IPS DF 4.7 (cell line): ENCODE measurements around the gene GATA5.

Experiments used
- DNase-seq: peaks from one replicate; pipeline ENCODE4 v3.0.0-alpha.2; 2013; ENCODE audit warnings: low spot score; ENCODE audit errors: extremely low read depth

The GATA5 gene

DNA sequence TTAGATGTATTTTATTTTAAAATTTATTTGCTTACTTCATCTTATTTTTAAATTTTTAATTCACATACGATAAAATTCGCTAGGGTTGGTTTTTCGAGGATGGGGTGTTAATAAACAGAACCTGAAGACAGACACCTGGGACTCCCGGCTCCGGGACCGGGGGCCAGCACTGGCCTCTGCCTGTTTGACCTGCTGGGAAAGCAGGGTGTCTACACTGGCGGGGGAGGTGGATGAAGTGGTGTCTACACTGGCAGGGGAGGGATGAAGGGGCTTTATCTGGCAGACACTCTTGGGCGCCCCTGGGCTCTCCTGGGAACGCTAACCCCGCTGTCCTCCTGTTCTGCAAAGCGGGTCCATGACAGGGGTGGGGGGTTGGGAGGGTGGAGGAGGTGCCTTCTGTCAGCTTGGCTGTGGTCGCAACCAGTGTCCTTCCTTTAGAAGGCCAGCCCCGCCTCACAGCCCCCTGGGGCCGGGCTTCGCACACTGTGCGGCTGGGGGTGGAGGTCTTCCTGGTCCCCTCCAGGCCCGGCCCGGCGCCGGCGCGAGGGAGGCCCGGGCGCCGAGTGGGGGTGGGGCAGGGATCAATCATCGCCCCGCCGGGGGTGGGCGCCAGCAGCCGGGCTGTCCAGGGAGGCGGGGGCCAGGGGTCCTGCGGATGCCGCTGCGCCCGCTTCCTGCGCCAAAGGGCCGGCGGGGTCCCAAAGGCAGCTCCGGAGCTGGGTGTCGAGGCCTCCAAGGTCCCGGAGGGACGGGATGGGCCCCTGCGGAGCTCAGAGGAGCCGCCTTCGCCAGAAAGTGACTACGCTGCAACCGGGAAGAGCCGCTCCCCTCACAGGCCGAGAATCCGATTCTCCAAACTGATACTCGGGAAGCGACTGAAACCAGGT is 1.8 kb downstream of the GATA5 start:
- no peak for DNase-seq

DNA sequence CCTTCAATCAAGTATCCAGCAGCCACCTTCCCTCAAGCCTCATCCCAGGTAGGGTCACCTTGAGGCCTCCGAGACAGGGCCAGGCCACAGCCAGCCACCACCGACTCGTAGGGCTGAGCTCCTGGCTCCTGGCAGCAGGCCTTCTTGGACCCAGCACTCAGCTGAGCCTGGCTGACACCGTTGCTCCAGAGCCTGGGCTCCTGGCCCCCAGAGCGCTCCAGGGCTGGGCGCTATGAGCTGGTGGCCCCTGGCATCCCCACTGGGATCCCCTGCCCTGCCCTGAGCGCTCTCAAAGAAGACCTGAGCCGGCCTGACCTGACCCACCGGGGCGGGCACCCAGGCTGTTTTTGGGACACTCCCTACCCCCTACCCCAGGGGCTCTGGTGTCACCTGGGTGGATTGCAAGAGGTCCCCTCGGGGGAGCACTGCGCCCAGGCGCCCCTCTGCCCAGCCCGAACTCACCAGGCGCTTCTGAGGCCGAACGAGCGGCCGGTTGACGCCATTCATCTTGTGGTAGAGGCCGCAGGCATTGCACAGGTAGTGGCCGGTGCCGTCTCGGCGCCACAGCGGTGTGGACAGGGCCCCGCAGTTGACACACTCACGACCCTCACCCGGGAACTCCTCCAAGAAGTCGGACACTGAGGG is 2.7 kb downstream of the GATA5 start:
- DNase-seq: no peak

DNA sequence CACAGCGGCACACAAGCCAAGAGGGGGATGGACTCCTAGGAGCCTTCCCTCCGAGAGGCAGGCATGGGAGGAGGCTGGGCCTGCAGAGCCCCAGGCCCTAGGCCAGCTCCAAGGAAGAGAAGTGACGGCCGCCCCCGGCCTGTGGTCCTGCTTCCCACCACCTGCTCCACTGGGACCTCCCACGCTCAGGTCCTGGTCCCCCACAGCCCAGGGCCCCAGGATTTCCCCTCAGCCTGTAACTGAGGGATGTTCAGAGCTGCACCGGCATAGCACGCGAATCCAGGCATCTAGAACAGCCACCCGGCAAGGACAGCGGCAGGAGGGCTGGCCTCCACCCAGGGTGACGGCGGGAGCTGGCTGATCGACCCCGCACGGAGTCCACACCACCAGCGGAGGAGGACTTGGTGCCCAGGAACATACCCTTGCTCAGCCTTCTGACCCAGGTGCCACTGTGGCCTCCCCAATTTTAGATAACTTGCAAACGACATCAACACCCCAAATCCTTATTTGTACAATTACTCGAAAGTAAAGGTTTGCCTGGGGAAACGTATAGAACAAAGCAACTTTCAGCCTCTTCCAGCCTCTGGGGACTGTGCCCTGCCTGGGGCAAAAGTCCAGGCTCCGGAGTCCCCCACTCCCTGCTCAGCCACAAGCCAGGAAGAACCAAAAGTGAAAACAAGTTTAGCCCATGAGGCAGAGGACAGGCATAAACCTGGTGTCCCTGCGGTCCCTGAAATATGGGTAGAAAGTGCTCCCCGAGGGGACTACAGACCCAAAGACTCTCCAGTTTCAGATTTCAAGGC is 3.5 kb downstream of the GATA5 start:
- no peak for DNase-seq

DNA sequence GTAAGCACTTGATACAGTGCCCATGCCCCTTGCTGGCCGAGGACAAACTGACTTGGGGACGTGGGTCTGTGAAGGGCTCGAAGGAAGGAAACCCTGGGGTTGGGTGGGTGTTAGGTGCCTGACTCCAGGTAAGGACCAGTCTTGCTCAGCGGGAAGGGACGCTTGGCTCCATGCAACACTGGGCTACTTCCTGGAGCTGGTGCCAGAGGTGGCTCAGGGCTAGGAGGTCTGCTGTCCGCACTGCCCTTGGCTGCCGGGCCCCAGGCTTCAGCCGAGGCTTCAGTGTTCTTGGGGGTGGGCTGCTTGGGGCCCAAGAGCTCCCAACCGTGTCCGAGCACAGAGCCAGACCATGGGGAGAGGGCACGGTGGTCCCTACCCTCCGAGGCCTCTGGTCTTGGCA is 5.3 kb downstream of the GATA5 start:
- no peak for DNase-seq

DNA sequence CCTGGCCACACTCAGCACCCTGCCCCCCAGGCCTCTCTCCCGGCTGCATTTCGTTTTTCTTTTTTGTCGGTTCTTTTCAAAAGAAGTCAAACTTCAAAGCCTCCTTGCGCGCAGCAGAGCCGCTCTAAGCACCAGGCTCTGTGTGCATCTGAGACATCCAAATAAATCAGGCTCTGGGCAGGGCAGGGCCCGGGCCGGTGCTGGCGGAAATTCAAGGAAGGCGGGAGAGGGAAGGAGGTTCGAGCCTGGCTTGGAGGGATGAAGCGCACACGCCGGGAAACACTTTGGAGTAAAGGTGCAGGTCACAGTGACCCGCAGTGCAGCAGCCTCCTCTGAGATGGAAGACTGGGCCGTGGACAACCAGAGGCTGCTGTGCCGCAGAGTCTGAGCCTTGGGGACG is 5.8 kb downstream of the GATA5 start:
- no peak for DNase-seq

DNA sequence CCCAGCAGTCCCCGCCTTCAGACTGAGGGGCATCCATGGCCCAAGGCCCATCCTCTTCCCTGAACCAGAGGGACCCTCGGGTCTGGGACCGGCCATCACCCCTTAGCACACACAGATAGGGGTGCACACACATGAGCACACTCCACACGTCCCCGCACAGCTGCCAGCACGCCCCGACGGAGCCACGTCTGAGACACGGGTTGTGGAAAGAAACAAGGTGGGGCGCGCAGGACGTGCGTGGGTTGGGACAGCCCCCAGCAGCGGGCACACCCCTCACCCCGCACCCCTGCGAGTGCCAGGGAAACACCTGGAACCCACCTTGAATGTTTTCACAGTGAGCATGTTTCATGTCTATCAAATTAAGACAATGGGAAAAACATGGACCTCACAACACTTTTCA is 6.4 kb downstream of the GATA5 start:
- no peak for DNase-seq

DNA sequence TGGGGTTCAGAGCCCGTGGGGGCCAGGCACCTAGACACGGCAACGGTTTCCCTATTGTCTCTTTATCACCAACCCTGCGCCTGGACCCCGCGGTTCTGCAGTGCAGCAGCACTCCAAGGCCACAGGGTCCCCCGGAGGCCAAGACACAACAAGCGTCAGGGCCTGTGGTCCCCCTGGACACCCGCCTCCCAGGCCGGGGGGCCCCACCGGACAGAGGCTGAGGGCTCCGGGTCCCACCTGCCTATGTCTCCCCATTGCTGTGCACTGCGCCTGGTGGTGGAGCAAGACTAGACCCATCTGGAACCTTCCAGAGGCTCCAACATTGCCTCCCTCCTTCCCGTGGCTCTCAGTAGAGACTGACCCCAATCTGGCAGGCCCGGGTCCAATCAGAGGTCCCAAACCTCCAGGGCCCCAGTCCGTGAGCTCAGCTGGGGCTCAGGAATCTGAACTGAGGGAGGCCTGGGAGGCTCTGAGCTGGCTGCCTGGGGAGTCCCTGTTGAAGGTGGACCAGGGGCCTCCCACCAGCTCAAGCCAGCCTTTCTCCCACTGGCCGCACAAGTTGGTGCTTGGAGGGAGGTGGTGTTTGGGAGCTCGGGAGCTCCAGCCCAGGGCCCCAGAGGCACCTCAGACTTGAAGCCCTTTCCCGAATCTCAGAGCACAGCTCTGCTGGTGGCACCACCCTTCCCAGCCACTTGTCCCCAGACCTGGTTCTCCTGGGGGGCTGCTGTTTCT is 8.8 kb downstream of the GATA5 start:
- DNase-seq: no peak

DNA sequence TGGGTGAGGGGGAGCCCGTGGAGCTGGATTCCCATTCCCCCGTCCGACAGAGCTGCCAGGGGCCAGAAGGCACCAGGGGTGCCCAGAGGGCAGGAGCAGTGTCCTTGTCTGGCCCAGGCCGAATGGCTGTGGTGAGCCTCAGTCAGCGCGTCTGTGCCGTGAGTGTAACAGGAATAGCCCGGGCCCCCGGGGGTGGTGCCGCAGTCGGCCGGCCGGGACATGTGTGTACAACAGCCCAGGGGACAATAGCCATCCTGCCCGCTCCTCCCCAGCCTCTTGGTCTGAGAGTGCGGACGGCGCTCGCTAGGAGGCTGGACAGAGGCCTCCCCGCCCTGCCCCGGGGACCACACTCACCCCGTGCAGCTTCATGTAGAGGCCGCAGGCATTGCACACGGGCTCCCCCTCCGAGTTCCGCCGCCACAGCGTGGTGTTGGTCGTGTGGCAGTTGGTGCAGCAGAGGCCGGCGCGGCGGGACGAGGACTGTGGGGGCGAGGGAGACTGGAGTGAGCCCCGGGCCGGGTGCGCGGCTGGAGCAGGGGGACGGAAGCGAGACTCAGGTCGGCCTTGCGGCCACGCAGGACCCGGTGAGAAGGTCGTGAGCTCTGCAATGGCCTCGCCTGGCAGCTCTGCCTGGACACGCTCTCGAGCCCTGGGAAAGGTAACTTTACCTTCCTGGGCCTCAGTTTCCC is 9.6 kb downstream of the GATA5 start:
- no peak for DNase-seq

DNA sequence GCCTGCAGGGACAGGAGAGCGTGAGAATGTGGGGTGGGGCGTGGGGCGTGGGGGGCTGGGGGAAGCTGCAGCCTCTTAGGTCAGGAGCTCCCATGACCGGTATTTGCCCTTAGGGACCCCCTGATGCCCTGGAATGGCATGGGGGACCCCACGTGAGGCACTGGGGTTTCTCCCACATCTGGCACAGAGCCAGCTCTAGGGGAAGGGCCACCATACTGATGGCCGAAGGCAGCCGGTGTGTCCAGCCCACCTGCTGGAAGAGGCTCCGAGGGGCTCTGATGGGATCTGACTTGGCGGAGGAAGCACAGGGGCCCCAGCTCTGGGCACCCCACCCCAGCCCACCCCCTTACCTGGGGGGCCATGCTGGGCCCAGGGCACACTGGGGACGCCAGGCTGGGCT is 10.8 kb downstream of the GATA5 start:
- no peak for DNase-seq

DNA sequence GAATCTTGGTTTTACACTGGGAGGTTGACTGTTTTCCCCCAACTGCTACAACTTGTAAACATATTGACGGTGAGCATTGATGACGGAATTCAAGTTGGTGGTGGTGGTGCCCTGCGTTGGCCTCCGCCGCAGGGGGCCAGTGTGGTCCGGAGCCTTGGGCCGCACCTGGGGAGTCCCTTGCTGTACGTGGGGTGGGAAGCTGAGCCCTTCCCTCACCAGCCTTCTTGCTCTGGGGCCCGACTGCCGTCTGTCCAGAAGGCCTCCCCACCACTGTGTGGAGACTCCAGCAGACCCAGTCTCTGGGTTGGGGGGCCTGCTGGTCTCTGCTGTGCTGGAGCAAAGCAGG is 11.4 kb downstream of the GATA5 start:
- no peak for DNase-seq

DNA sequence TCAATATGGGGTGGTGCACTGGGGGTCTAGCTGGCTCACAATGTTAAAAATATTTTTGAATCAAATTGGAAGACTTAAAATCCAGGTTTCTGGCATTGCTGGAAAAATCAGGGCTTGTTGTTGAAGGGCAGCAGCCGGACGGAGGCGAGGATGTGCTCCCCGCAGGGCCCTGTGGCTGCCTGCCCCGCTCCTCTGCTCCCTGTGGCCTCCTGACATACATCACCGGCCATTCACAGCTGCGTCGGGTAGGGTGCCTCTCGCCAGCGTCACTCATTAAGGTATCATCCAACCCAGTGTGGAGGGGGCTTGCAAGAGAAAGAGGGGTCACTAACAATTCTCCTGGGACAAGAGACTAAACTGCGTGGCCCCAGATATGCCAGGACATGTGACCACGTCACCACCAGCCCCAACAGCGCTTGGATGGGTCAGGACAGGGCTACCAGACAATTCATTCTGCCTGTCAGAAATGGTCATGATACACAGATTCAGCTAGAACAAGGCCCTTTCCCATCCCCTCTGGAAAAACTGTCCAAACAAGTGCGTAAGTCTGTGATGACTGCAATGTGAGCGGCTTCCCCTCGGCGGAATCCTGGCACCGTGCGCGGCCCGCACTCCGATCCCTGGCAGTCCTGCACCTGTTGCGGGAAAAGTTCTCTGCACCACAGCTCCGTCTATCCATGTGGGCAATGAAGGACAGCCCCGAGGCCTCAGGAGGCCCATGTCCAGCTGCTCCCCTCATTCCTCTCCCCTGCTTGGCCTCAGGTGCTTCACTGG is 12.0 kb downstream of the GATA5 start:
- no peak for DNase-seq

DNA sequence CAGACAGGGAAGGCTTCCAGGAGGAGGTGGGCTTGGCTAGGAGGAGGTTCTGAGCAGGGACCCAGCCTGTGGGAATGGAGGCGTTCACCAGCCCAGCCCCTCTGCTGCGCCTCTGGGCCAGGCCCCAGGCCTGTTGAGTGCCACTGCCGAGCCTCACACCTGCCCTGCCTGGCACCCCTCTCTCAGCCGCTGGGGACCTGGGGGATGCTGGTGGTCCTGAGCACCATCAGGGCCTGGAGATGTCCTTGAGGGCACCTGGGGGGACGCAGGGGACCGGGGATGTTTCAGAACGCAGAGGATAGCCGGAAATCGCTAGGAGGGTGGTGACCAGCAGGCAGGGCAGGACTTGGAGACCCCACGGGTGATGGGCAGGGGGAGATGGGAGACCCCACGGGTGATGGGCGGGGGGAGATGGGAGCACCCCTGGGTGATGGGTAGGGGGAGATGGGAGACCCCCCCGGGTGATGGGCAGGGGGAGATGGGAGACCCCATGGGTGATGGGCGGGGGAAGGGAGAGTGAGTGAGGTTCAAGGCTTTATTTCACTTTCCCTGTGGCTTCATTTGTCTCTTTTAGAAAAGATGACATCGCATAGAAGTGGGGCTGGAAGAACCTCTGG is 12.7 kb downstream of the GATA5 start:
- no peak for DNase-seq

DNA sequence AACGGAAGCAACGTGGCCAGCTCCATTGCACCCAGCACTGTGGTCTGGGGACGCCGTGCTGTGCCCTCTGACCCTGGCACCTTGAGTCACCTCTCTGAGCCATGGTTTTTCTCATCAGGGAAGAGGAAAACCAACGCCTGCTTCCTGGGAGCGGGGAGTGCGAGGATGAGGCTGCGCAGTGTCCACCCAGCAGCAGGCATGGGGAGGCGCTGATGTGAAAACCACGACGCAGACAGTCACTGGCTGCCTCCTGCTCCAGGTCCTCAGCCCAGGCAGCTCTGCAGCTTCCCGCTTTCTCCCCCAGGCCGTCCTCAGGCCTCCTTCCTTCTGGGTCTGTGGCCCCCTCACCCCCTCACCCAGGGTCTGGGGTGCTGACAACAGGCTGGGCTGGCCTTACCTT is 14.0 kb downstream of the GATA5 start:
- no peak for DNase-seq

DNA sequence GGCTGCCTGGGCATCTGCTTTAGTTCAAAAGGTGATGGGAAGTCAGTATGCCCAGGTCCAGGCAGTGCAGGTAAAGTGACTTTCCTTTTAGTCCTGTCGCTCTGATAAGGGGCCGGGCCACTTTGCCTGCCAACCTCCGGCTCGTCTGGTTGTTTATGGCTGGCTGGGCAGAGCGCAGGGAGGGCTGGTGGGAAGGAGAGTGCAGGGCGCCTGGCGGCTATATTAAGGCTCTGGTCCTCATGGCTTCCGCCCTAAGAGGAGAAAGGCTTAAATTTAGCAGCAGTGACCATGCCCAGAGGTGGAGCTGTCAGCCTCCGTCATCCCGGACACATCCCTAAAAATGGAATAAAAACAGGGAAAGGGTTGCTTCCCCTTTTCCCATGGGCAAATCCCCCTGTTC is 14.6 kb downstream of the GATA5 start:
- no peak for DNase-seq

DNA sequence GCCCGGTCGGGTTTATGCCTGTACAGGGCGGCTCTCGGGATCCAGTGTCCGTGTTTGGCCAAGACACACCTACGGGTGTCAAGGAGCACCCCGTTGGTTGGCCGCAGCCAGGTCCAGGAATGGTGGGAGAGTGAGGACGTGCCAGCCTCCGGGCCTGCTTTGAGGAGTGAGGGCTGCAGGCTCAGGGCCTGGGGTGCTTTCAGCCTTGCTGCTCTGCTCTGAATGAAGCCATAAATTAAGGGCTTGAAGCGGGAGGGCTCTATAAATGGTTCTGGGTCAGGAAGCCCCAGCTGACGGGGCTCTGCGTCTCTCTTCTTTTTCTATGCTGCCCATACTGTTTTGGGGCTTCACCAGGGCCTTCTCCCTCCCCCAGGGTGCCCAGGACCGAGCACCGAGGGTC is 15.1 kb downstream of the GATA5 start:
- no peak for DNase-seq

DNA sequence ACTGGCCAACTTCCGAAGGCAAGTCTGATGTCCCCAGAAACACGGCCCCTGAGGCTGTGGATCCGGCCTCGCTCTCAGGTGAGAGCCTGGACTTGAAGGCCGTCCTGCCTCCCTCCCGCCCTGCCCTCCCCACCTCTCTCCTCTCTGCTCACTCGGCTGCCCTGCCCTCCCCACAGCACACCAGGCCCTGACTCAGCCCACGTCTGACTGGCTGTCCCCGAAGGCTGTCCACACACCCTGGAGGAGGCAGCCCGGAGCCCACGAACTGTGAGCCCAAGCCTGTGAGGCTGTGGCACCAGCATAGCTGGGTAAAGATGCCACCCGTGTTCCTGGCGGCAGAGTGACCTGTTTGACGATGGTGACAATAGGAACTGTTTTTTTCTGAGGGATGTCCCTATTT is 16.3 kb downstream of the GATA5 start:
- DNase-seq: no peak

DNA sequence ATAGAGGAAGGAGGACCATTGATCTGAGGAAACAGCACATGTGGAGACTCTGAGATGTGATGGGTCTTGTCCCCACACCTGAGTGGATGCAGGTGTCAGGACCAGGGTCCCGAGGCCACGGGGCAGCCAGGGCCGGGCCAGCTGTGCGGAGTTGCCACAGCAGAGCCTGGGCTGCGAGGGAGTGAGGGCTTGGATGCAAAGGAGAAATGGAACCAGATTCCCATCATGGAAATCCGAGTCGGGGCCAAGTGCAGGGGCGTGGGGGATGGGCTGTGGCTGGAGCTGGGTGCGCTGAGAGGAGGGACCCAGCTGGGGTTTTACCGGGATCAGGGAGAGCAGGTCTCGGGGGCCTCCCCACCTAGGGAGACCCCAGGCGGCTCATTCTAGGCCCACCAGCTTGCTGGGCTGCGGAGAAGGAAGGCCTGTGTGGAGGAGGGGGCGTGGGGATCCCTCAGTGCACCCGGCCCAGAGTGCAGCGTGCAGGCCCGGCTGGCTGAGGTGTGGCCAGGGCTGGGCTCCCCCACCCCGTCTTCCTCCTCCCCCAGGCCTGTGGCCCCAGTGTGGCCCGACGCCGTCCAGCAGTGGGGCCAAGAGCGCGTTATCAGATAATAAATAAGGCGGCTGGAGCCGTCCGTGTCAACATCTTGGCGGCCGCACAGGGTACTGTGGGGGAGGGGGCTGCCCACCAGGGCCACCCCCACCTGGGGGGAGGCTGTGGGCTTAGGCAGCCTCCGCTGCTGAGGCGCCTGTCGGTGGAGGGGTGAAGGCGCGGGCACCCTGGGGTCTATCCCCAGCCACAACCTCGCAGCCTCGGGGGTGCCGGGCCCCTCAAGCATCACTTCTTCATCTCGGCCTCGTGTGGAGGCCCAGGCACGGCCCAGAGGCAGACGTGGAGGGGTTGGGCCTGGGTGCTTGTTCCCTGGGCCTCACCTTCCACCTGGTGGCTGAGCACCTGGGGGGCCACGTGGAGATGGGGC is 17.2 kb downstream of the GATA5 start:
- no peak for DNase-seq

DNA sequence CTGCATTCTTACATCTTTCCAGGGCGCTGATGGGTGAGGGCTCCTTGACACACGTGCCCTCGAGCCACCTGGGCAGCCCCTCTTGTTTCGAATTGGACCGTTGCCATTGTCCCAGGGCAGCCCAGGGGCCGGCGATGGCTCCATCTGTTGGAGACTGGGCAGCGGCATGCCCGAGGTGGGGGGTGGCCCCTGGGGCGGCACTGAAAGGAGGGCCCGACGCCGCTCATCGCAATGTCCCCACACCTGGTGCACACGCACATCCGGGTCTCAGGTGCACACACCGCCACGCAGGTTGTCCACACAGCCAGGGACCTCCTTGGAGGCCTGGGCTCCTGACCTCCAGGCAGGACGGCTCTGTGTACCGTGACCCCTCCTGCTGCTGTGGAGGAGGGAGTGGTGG is 18.0 kb downstream of the GATA5 start:
- no peak for DNase-seq

DNA sequence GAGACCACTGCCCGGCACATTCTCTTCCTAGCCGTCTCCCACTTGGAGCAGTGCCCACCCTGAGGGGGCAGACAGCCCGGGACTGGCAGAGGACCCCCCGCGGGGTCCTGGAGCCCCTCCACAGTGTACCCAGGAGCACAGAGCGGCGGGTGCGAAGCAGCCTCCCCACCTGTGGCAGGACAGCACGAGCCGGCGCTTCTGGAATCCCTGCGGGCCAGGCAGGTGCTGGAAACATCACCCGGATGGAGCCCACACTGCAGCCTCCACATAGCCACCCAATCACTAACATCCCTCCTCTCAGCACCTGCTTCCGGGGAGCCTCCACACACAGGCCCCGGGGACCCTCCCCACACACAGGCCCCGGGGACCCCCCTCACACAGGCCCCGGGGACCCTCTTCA is 18.7 kb downstream of the GATA5 start:
- DNase-seq: no peak
